ENCODE results near the gene FNTB. TPM values are rescaled to one million over a fixed set of nuclear protein-coding genes. Genes with fewer than 3 reads are reported as not detected.

The FNTB gene
- total and polyA plus RNA-seq, 2 of the 8 experiments (the other 6 are each of a cell fraction or from before 2014, with no cell fraction given) = 16.0 to 20.7 TPM

GRCh38 chr14:64958201-64958600 is 28.5 kb upstream of the FNTB start:
- Histone ChIP-seq H3K27me3 (replicated peaks in 1 of 4; ENCODE audit: control insufficient read depth in 3 of 4, extremely low read depth in 1 of 4, insufficient read depth in 3 of 4, low read length in 3 of 4) (no peaks in the 10 kb centered on the region), H3K23me2 (ENCODE audit: low read depth, low read length) (no peaks in the 10 kb centered on the region), H3K4me1 (replicated peaks in 1 of 4; ENCODE audit: control insufficient read depth in 3 of 4, insufficient read depth in 4 of 4, low read length in 3 of 4) (peaks cover 13 to 26% (median 20%) of the 10 kb centered on the region in 4 experiments), H3K27ac (ENCODE audit: low read depth, low read length) (no peak overlapping the region), H2AK5ac (ENCODE audit: low read depth, low read length) (no peak overlapping the region), H2BK12ac (ENCODE audit: low read depth, low read length) (no peak overlapping the region), H3K79me2 (ENCODE audit: control insufficient read depth in 1 of 2, insufficient read depth in 2 of 2, low read length in 2 of 2) (peaks cover 0 to 5% of the 10 kb centered on the region in 2 experiments; a peak in 1 of 4 replicates), H3K23ac (ENCODE audit: insufficient read length) (no peak overlapping the region), H4K5ac (ENCODE audit: insufficient read length, low read depth, low read length) (no peak overlapping the region), H3K36me3 (ENCODE audit: control insufficient read depth in 2 of 4, insufficient read depth in 4 of 4, low read length in 3 of 4) (0 out of 8 replicates have a peak, but pooled peaks cover 0 to 2% (median 0%) of the 10 kb centered on the region in 4 experiments), H2BK5ac (ENCODE audit: low read depth, low read length) (no peak overlapping the region), H3K79me1 (ENCODE audit: low read depth, low read length) (peaks cover 7% of the 10 kb centered on the region), H3K4me2 (ENCODE audit: insufficient read depth in 1 of 2, low read depth in 2 of 2, low read length in 2 of 2) (no peak overlapping the region), H3K14ac (ENCODE audit: insufficient read length) (no peak overlapping the region), H3K56ac (replicated peaks; ENCODE audit: insufficient read length, low read depth, low read length) (no peak overlapping the region), H4K91ac (replicated peaks; ENCODE audit: insufficient read length, low read length) (no peak overlapping the region), H4K20me1 (replicated peaks in 1 of 2; ENCODE audit: control insufficient read depth in 1 of 2, insufficient read depth in 2 of 2, low read length in 2 of 2) (peaks cover 0 to 10% of the 10 kb centered on the region in 2 experiments), H2BK120ac (replicated peaks; ENCODE audit: low read depth, low read length) (no peak overlapping the region), H3K18ac (ENCODE audit: extremely low read depth, low read length) (no peak overlapping the region), H3K9ac (replicated peaks in 1 of 4; ENCODE audit: extremely low read depth in 1 of 4, low read depth in 3 of 4, low read length in 3 of 4) (no peak overlapping the region), H2BK20ac (ENCODE audit: low read length) (no peak overlapping the region), H3K4ac (replicated peaks; ENCODE audit: insufficient read length, low read depth, low read length) (no peak overlapping the region), H2BK15ac (ENCODE audit: low read length) (no peak overlapping the region), H3K4me3 (ENCODE audit: extremely low read depth in 1 of 4, insufficient read depth in 2 of 4, low read depth in 3 of 4, low read length in 4 of 4) (no peak overlapping the region), H3K9me3 (ENCODE audit: insufficient read depth in 2 of 2, low read depth in 1 of 2, low read length in 1 of 2) (no peaks in the 10 kb centered on the region), H4K8ac (ENCODE audit: extremely low read depth, insufficient read depth, low read length) (no peak overlapping the region), H2AFZ (ENCODE audit: low read length) (no peak overlapping the region)
- ChIA-PET CTCF (ENCODE audit: partially characterized antibody) (interaction anchor here (0.5 to 6.7 kb wide), 14 partner anchors 12 to 181 kb away, joined by 3 to 45 read pairs (median 4); no protein-coding TSS in a partner anchor), POLR2A (ENCODE audit: partially characterized antibody) (interaction anchor here (1.0 to 2.2 kb wide), 3 partner anchors 11 to 85 kb away, joined by 3 to 8 read pairs (median 4); no protein-coding TSS in a partner anchor)
- FAIRE-seq (no peak), DNase-seq (ENCODE audit: low read depth in 1 of 2, low spot score in 2 of 2) (no peak)
- TF ChIP-seq SUZ12 (IDR thresholded peaks at IDR 0.05; ENCODE audit: low read length) = no peak
- no peak for TF ChIP-seq ASH2L (IDR thresholded peaks at IDR 0.05; ENCODE audit: low read length)
- TF ChIP-seq GTF2F1 (IDR thresholded peaks at IDR 0.05; ENCODE audit: borderline replicate concordance, low read depth, low read length) = no peak
- TF ChIP-seq GABPA (IDR thresholded peaks at IDR 0.05; ENCODE audit: borderline replicate concordance, insufficient read depth, low read length) = no peak
- no peak for TF ChIP-seq SAP30 (IDR thresholded peaks at IDR 0.05; ENCODE audit: insufficient read depth, insufficient replicate concordance, low read length)
- no peak for TF ChIP-seq SP4 (IDR thresholded peaks at IDR 0.05; ENCODE audit: low read length)
- no peak for TF ChIP-seq ZNF274 (IDR thresholded peaks at IDR 0.05; ENCODE audit: borderline replicate concordance, extremely low read depth, low read length)
- TF ChIP-seq SP2 (IDR thresholded peaks at IDR 0.05; ENCODE audit: low read length) = no peak
- no peak for TF ChIP-seq ATF2 (IDR thresholded peaks at IDR 0.05; ENCODE audit: low read length)
- TF ChIP-seq JUND (IDR thresholded peaks at IDR 0.05; ENCODE audit: low read length) = no peak
- WGBS, 2 experiments (ENCODE audit: extremely low coverage in 1 of 2, insufficient coverage in 1 of 2, insufficient read length in 1 of 2, insufficient replicate concordance in 2 of 2, low coverage in 1 of 2, low lambda C conversion rate in 2 of 2, missing lambda C conversion rate in 1 of 2) = 79% methylated on average over 2 of the region's 2 CpGs; no CpG with 5 or more reads in 1 of the 2 experiments
